GM12878 (cell line): ENCODE results near the gene RASGRP2. TPM values are rescaled to one million over a fixed set of nuclear protein-coding genes. Genes with fewer than 3 reads are reported as not detected.

Source experiments
- ATAC-seq: fragments of 200-7000 bp; cut with Tn5 transposase; 3 replicates; pipeline ENCODE4 v1.9.1; 2020; ENCODE audit warnings: mild to moderate bottlenecking, moderate library complexity
- BruUV-seq: library from RNA; stranded (reverse); fragments of 400-500 nt; replicated peaks from 2 replicates; lab custom pipeline; 2021; lab: Mats Ljungman, UMichigan
- CTCF ChIA-PET: fragments of 300-600 bp; sonication (Branson Sonifier 250); formaldehyde crosslinking; extraction: SDS; loops from one replicate; lab custom pipeline; 2021; ENCODE audit warnings: inconsistent platforms; lab: Yijun Ruan, JAX
- POLR2A ChIA-PET: fragments of 350-600 bp; formaldehyde crosslinking; extraction: SDS; loops from one replicate; lab custom pipeline; 2021; ENCODE audit warnings: inconsistent platforms; lab: Charles Lee
- RAD21 ChIA-PET: fragments of 300-600 bp; sonication (Branson Sonifier 250); formaldehyde crosslinking; loops from one replicate; lab custom pipeline; 2023; ENCODE audit warnings: antibody characterized with exemption; ENCODE audit not compliant: unreplicated experiment; lab: Charles Lee
- SMC1A ChIA-PET: fragments of 300-600 bp; sonication (Branson Sonifier 250); formaldehyde crosslinking; loops from one replicate; lab custom pipeline; 2023; ENCODE audit not compliant: unreplicated experiment, uncharacterized antibody; lab: Charles Lee
- DNase-seq: peaks from one replicate; pipeline ENCODE4 v3.0.0-alpha.2; 2011; ENCODE audit warnings: low read depth, low spot score
- FAIRE-seq: peaks from 3 replicates; lab custom pipeline; 2011; peaks lifted over from hg19 to GRCh38; lab: Jason Lieb, UNC
- H2AFZ ChIP-seq: 2 replicates; pipeline ENCODE4 v1.6.0; 2011; ENCODE audit warnings: low read depth, low read length, control low read depth; ENCODE audit not compliant: control insufficient read depth
- H3K27ac ChIP-seq: 2 replicates; pipeline ENCODE4 v1.5.1; 2011; ENCODE audit warnings: control low read depth; ENCODE audit not compliant: control insufficient read depth, insufficient read depth
- H3K27me3 ChIP-seq, 2 experiments: replicated peaks in 1 of 2; 2 replicates each; pipeline versions ENCODE4 v1.6.0 to v1.6.1; 2011; ENCODE audit warnings: low read length in 1 of 2; ENCODE audit not compliant: control insufficient read depth in 2 of 2, insufficient read depth in 2 of 2
- H3K36me3 ChIP-seq, 2 experiments: 2 replicates each; pipeline ENCODE4 v1.5.1; 2011; ENCODE audit warnings: low read length in 1 of 2; ENCODE audit not compliant: control insufficient read depth in 2 of 2, insufficient read depth in 2 of 2
- H3K4me1 ChIP-seq: 2 replicates; pipeline ENCODE4 v1.6.1; 2011; ENCODE audit warnings: mild to moderate bottlenecking, low read length, moderate library complexity, mixed read lengths; ENCODE audit not compliant: control insufficient read depth, insufficient read depth
- H3K4me2 ChIP-seq: 2 replicates; pipeline ENCODE4 v1.6.0; 2011; ENCODE audit warnings: control low read depth; ENCODE audit not compliant: control insufficient read depth, insufficient read depth
- H3K4me3 ChIP-seq: fragments of 200-600 bp; sonication (generic); 2 replicates; pipeline ENCODE4 v1.5.1; 2016
- H3K79me2 ChIP-seq: 2 replicates; pipeline ENCODE4 v1.6.0; 2011; ENCODE audit warnings: low read length; ENCODE audit not compliant: control insufficient read depth, insufficient read depth
- H3K9ac ChIP-seq: 2 replicates; pipeline ENCODE4 v1.8.0; 2011; ENCODE audit warnings: low read length, control low read depth, mixed read lengths; ENCODE audit not compliant: control insufficient read depth, insufficient read depth
- H3K9me3 ChIP-seq: replicated peaks from 3 replicates; pipeline ENCODE4 v1.5.1; 2011; ENCODE audit warnings: mild to moderate bottlenecking, low read length; ENCODE audit not compliant: control insufficient read depth, insufficient read depth
- H4K20me1 ChIP-seq: 2 replicates; pipeline ENCODE4 v1.6.0; 2011; ENCODE audit not compliant: control insufficient read depth, insufficient read depth
- CHD2 ChIP-seq: IDR thresholded peaks from 2 replicates; pipeline ENCODE4 v1.6.1; 2011; ENCODE audit warnings: low read depth, low read length, improper control_type of control experiment, borderline replicate concordance
- HDAC6 ChIP-seq: fragments of 200-600 bp; sonication (generic); IDR thresholded peaks from one replicate; pipeline ENCODE4 v1.8.0; 2017; ENCODE audit warnings: antibody characterized with exemption; ENCODE audit not compliant: unreplicated experiment
- MEF2B ChIP-seq: fragments of 450-650 bp; IDR thresholded peaks from 2 replicates; pipeline ENCODE4 v1.6.1; 2018; ENCODE audit warnings: mild to moderate bottlenecking, moderate library complexity; ENCODE audit not compliant: partially characterized antibody, poor library complexity, severe bottlenecking
- MTA2 ChIP-seq: fragments of 450-650 bp; IDR thresholded peaks from 2 replicates; pipeline ENCODE4 v1.6.1; 2016; ENCODE audit warnings: low read depth, mild to moderate bottlenecking, moderate library complexity
- POLR2A ChIP-seq: IDR thresholded peaks from 2 replicates; pipeline ENCODE4 v1.6.1; 2011; ENCODE audit warnings: low read depth, mild to moderate bottlenecking, low read length
- ZNF274 ChIP-seq: IDR thresholded peaks from one replicate; pipeline ENCODE4 v1.8.0; 2011; ENCODE audit not compliant: insufficient read length, insufficient read depth
- WGBS: methylation state at CpG from one replicate; pipeline ENCODE4 v1.1.6; 2016; ENCODE audit warnings: low lambda C conversion rate; ENCODE audit not compliant: insufficient replicate concordance, insufficient coverage; ENCODE audit errors: missing lambda C conversion rate; 5-methylcytosine and 5-hydroxymethylcytosine counted together
- in situ Hi-C: fragments of 300-500 bp; cut with MboI; formaldehyde crosslinking; loops from 9 replicates; pipeline ENCODE4 v1.14.3; 2018; ENCODE audit warnings: mixed read lengths
- intact Hi-C: fragments of 100-400 bp; cut with micrococcal nuclease; formaldehyde crosslinking; loops from one replicate; pipeline ENCODE4 v1.14.2; 2022; ENCODE audit not compliant: unreplicated experiment
- polyA plus RNA-seq, 11 experiments: library from polyadenylated mRNA; depleted of rRNA in 4 of 11; unstranded in 6 of 11; stranded (reverse) in 5 of 11; fragments of >200 nt; fragmentation: Nextera tagmentation in 4 of 11; fragmentation: Illumina TruSeq in 1 of 11; extraction: Ambion mirVana in 4 of 11; extraction: Trizol in 1 of 11; gene quantifications; 1 replicate in 1 of 11; 2 replicates in 10 of 11; pipeline versions ENCODE4 v1.2.1 to v1.2.3, GENCODE V29; 2011 to 2016; ENCODE audit warnings: inconsistent platforms in 2 of 11, missing spikeins in 2 of 11, low read depth in 1 of 11
- total RNA-seq, 4 experiments: library from RNA; depleted of rRNA in 3 of 4; stranded (reverse); fragments of >200 nt in 3 of 4; fragmentation: Illumina TruSeq in 1 of 4; extraction: Trizol in 1 of 4; gene quantifications; 2 replicates each; pipeline versions ENCODE4 v1.2.1 to v1.2.3, GENCODE V29; 2013 to 2021
- TF ChIP-seq, protein P1 (sequence below): fragments of 450-650 bp; IDR thresholded peaks from 2 replicates; pipeline ENCODE4 v1.6.1; 2017; ENCODE audit warnings: low read depth, mild to moderate bottlenecking, moderate library complexity
- TF ChIP-seq, protein P2 (sequence below): fragments of 450-650 bp; formaldehyde crosslinking; IDR thresholded peaks from 2 replicates; pipeline ENCODE4 v1.4.0; 2022; ENCODE audit warnings: mild to moderate bottlenecking, moderate library complexity
- TF ChIP-seq, protein P3 (sequence below): fragments of 450-650 bp; formaldehyde crosslinking; IDR thresholded peaks from 2 replicates; pipeline ENCODE4 v1.5.0; 2022; ENCODE audit warnings: mild to moderate bottlenecking, missing genetic modification characterization

The RASGRP2 gene
- total and polyA plus RNA-seq, 10 of the 15 experiments (the other 5 are each of a cell fraction or from before 2014, with no cell fraction given): 0.26 to 9.0 (median 5.4) TPM

DNA sequence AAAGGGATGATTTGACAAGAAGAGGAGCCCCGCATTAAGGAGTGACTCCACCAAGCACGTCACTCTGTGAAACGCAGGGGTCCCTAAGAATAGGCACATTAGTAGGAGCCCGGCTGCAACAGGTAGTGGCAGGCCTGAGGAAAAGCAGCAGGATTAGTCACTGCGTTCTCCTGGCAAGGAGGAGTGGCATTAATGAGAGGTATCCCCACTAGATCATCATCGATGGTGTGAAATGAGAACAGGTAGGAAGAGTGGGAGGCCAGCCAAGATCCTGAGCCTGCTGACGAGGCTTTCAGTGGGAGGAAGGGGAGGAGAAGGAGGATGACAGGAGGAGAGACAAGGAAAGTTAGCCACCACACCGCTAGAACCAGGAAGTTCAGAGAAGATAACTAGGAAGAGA is 59.6 kb downstream of the RASGRP2 start (continued):
- TF ChIP-seq, protein P1, sequence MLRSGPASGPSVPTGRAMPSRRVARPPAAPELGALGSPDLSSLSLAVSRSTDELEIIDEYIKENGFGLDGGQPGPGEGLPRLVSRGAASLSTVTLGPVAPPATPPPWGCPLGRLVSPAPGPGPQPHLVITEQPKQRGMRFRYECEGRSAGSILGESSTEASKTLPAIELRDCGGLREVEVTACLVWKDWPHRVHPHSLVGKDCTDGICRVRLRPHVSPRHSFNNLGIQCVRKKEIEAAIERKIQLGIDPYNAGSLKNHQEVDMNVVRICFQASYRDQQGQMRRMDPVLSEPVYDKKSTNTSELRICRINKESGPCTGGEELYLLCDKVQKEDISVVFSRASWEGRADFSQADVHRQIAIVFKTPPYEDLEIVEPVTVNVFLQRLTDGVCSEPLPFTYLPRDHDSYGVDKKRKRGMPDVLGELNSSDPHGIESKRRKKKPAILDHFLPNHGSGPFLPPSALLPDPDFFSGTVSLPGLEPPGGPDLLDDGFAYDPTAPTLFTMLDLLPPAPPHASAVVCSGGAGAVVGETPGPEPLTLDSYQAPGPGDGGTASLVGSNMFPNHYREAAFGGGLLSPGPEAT: no peak
- TF ChIP-seq POLR2A (no peak), CHD2 (no peak), MTA2 (no peak), MEF2B (no peak), ZNF274 (no peak), HDAC6 (no peak)
- TF ChIP-seq, protein P2, sequence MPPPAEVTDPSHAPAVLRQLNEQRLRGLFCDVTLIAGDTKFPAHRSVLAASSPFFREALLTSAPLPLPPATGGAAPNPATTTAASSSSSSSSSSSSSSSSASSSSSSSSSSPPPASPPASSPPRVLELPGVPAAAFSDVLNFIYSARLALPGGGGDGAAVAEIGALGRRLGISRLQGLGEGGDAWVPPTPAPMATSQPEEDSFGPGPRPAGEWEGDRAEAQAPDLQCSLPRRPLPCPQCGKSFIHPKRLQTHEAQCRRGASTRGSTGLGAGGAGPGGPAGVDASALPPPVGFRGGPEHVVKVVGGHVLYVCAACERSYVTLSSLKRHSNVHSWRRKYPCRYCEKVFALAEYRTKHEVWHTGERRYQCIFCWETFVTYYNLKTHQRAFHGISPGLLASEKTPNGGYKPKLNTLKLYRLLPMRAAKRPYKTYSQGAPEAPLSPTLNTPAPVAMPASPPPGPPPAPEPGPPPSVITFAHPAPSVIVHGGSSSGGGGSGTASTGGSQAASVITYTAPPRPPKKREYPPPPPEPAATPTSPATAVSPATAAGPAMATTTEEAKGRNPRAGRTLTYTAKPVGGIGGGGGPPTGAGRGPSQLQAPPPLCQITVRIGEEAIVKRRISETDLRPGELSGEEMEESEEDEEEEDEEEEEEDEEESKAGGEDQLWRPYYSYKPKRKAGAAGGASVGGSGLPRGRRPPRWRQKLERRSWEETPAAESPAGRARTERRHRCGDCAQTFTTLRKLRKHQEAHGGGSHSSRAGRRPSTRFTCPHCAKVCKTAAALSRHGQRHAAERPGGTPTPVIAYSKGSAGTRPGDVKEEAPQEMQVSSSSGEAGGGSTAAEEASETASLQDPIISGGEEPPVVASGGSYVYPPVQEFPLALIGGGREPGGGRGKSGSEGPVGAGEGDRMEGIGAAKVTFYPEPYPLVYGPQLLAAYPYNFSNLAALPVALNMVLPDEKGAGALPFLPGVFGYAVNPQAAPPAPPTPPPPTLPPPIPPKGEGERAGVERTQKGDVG: no peak

DNA sequence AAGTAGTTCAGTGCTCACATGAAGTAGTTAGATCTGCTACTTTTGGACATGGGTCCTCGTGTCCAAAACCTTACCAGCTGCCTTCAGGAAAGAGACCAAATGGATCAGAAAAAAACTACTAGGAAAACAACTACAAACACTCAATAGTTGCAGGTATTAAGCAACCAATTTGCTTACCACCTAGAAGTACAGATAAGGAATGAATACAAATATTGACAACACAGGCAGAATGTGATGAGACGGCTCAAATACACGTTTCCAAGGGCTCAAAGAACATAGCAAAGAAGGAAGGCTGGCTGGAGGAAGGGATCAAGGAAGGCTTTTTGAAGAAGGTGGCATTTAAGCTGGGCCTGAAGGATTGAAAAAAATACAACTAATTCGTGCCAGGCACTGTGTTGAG is 62.8 kb downstream of the RASGRP2 start:
- POLR2A ChIA-PET: interaction anchor here (0.7 kb wide), 1 partner anchor 502 kb away, joined by 4 read pairs; no protein-coding TSS in a partner anchor
- no peak overlapping the region for H3K4me2 ChIP-seq
- BruUV-seq: no TSS peak
- no peaks in the 10 kb centered on the region for H4K20me1 ChIP-seq
- TF ChIP-seq, protein P3, sequence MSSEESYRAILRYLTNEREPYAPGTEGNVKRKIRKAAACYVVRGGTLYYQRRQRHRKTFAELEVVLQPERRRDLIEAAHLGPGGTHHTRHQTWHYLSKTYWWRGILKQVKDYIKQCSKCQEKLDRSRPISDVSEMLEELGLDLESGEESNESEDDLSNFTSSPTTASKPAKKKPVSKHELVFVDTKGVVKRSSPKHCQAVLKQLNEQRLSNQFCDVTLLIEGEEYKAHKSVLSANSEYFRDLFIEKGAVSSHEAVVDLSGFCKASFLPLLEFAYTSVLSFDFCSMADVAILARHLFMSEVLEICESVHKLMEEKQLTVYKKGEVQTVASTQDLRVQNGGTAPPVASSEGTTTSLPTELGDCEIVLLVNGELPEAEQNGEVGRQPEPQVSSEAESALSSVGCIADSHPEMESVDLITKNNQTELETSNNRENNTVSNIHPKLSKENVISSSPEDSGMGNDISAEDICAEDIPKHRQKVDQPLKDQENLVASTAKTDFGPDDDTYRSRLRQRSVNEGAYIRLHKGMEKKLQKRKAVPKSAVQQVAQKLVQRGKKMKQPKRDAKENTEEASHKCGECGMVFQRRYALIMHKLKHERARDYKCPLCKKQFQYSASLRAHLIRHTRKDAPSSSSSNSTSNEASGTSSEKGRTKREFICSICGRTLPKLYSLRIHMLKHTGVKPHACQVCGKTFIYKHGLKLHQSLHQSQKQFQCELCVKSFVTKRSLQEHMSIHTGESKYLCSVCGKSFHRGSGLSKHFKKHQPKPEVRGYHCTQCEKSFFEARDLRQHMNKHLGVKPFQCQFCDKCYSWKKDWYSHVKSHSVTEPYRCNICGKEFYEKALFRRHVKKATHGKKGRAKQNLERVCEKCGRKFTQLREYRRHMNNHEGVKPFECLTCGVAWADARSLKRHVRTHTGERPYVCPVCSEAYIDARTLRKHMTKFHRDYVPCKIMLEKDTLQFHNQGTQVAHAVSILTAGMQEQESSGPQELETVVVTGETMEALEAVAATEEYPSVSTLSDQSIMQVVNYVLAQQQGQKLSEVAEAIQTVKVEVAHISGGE (CRISPR knock-in tag): no peak
- TF ChIP-seq, all 136 proteins: peak for 0
- peaks cover 2% of the 10 kb centered on the region for H3K4me1 ChIP-seq
- H3K4me3 ChIP-seq: no peak overlapping the region
- in situ Hi-C loops: no loop called here
- H3K27me3 ChIP-seq: peaks cover 0 to 6% of the 10 kb centered on the region in 2 experiments; a peak in 1 of 4 replicates
- ChIA-PET RAD21 (no interaction called here), SMC1A (no interaction called here), CTCF (interaction anchor here (0.9 to 1.2 kb wide), 2 partner anchors 24 to 63 kb away, joined by 3 read pairs; partner anchors contain the start of gene RASGRP2)
- H2AFZ ChIP-seq: no peak overlapping the region
- no peaks in the 10 kb centered on the region for H3K9me3 ChIP-seq
- intact Hi-C loops: no loop called here
- H3K9ac ChIP-seq: no peak overlapping the region
- FAIRE-seq (no peak), ATAC-seq (no peak), DNase-seq (no peak)
- no peaks in the 10 kb centered on the region for H3K79me2 ChIP-seq
- WGBS: 0% methylated on average over 4 of the region's 4 CpGs
- no peaks in the 10 kb centered on the region for H3K36me3 ChIP-seq
- no peak overlapping the region for H3K27ac ChIP-seq
